HG02798 (cell line): ENCODE measurements around the gene ZNF343.

Experiments
- ATAC-seq: cut with Tn5 transposase; IDR thresholded peaks from one replicate; pipeline ENCODE4 v1.9.1; 2021; ENCODE audit warnings: mild to moderate bottlenecking; ENCODE audit not compliant: unreplicated experiment, poor library complexity

The ZNF343 gene

GRCh38 chr20:2475850-2476741 lies 32.6 kb downstream of the ZNF343 start:
- ATAC-seq: no peak

- no peak for ATAC-seq
These were observed 35.2 kb downstream of the ZNF343 start for GRCh38 chr20:2473516-2473915.

- peak; percentile 98 for ATAC-seq
These were observed 38.1 kb downstream of the ZNF343 start, which contains the start of gene SNRPB for GRCh38 chr20:2470423-2471193. Gene SNRPB (minus strand): TSS chr20:2470789. CDS start chr20:2470690, 99 bp downstream.

GRCh38 chr20:2469991-2470422 lies 38.7 kb downstream of the ZNF343 start:
- peak; percentile 27 for ATAC-seq

GRCh38 chr20:2468581-2469407 lies 39.9 kb downstream of the ZNF343 start:
- ATAC-seq: no peak

- no peak for ATAC-seq
These were observed 41.3 kb downstream of the ZNF343 start for GRCh38 chr20:2467412-2467811.

GRCh38 chr20:2465100-2465499 lies 43.6 kb downstream of the ZNF343 start:
- ATAC-seq: no peak

GRCh38 chr20:2463616-2464365 lies 44.9 kb downstream of the ZNF343 start:
- no peak for ATAC-seq

- ATAC-seq: no peak
These were observed 46.2 kb downstream of the ZNF343 start for GRCh38 chr20:2462484-2462883.

GRCh38 chr20:2460752-2461424 lies 47.8 kb downstream of the ZNF343 start:
- no peak for ATAC-seq

GRCh38 chr20:2459981-2460751 lies 48.5 kb downstream of the ZNF343 start:
- ATAC-seq: no peak

- no peak for ATAC-seq
These were observed 49.7 kb downstream of the ZNF343 start for GRCh38 chr20:2458919-2459499.

- ATAC-seq: no peak
These were observed 52.8 kb downstream of the ZNF343 start for GRCh38 chr20:2455771-2456497.

- no peak for ATAC-seq
These were observed 54.9 kb downstream of the ZNF343 start for GRCh38 chr20:2453792-2454191.

GRCh38 chr20:2451939-2452732 lies 56.6 kb downstream of the ZNF343 start:
- ATAC-seq: no peak

- ATAC-seq: no peak
These were observed 57.3 kb downstream of the ZNF343 start for GRCh38 chr20:2451422-2451821.

GRCh38 chr20:2449386-2449785 lies 59.3 kb downstream of the ZNF343 start:
- no peak for ATAC-seq
